HEK293 (cell line): ENCODE results near the gene KIAA1586.

Experiments
- CTCF ChIP-seq: fragments of 450-650 bp; formaldehyde crosslinking; IDR thresholded peaks from 2 replicates; pipeline ENCODE4 v1.5.1; 2016; ENCODE audit warnings: missing biosample characterization, missing genetic modification characterization
- MYNN ChIP-seq: fragments of 450-650 bp; formaldehyde crosslinking; IDR thresholded peaks from 2 replicates; pipeline ENCODE4 v1.5.1; 2016; ENCODE audit warnings: missing biosample characterization, missing genetic modification characterization, borderline replicate concordance
- PBX3 ChIP-seq: sonication (generic); formaldehyde crosslinking; IDR thresholded peaks from 2 replicates; pipeline ENCODE4 v1.8.1; 2022; ENCODE audit warnings: mild to moderate bottlenecking, moderate library complexity, missing genetic modification reagents
- SP2 ChIP-seq: fragments of 450-650 bp; formaldehyde crosslinking; IDR thresholded peaks from 2 replicates; pipeline ENCODE4 v1.5.1; 2016; ENCODE audit warnings: missing biosample characterization, missing genetic modification characterization
- ZBTB7A ChIP-seq: fragments of 450-650 bp; formaldehyde crosslinking; IDR thresholded peaks from 2 replicates; pipeline ENCODE4 v1.5.1; 2016; ENCODE audit warnings: low read depth, missing biosample characterization, missing genetic modification characterization
- ZEB2 ChIP-seq: fragments of 450-650 bp; formaldehyde crosslinking; IDR thresholded peaks from 2 replicates; pipeline ENCODE4 v1.5.1; 2016; ENCODE audit warnings: missing biosample characterization, missing genetic modification characterization
- ZFP3 ChIP-seq: fragments of 450-650 bp; formaldehyde crosslinking; IDR thresholded peaks from 2 replicates; pipeline ENCODE4 v1.5.1; 2016; ENCODE audit warnings: low read depth, missing biosample characterization, missing genetic modification characterization
- ZNF133 ChIP-seq: fragments of 450-650 bp; formaldehyde crosslinking; IDR thresholded peaks from 2 replicates; pipeline ENCODE4 v1.5.1; 2016; ENCODE audit warnings: missing biosample characterization, missing genetic modification characterization
- ZNF274 ChIP-seq, 2 experiments: fragments of 200-500 bp in 1 of 2; fragments of 450-650 bp in 1 of 2; sonication (Bioruptor generic) in 1 of 2; formaldehyde crosslinking in 1 of 2; IDR thresholded peaks; 2 replicates each; pipeline versions ENCODE4 v1.5.1 to v1.6.1; 2014 to 2016; ENCODE audit warnings: borderline replicate concordance in 1 of 2, inconsistent platforms in 1 of 2, low read length in 1 of 2, missing biosample characterization in 1 of 2, missing genetic modification characterization in 1 of 2
- ZNF311 ChIP-seq: fragments of 450-650 bp; formaldehyde crosslinking; IDR thresholded peaks from 2 replicates; pipeline ENCODE4 v1.5.1; 2017; ENCODE audit warnings: missing biosample characterization, missing genetic modification characterization, borderline replicate concordance
- ZNF423 ChIP-seq: fragments of 450-650 bp; formaldehyde crosslinking; IDR thresholded peaks from 2 replicates; pipeline ENCODE4 v1.5.1; 2016; ENCODE audit warnings: missing biosample characterization, missing genetic modification characterization
- ZNF596 ChIP-seq: fragments of 450-650 bp; IDR thresholded peaks from 2 replicates; pipeline ENCODE4 v1.5.0; 2018; ENCODE audit warnings: missing biosample characterization, mild to moderate bottlenecking, missing genetic modification characterization, moderate library complexity

GRCh38 chr6:57104336-57104735 is 57.8 kb downstream of the KIAA1586 start:
- no peak for TF ChIP-seq MYNN (tag by site-specific recombination)
- no peak for TF ChIP-seq CTCF (tag by site-specific recombination)
- no peak for TF ChIP-seq ZEB2 (tag by site-specific recombination)
- TF ChIP-seq ZNF596 (tag by site-specific recombination): no peak
- no peak for TF ChIP-seq ZNF311 (tag by site-specific recombination)
- no peak for TF ChIP-seq SP2 (tag by site-specific recombination)
- no peak for TF ChIP-seq ZNF423 (tag by site-specific recombination)
- no peak for TF ChIP-seq ZFP3 (tag by site-specific recombination)
- no peak for TF ChIP-seq PBX3 (CRISPR knock-in tag)
- TF ChIP-seq ZNF133 (tag by site-specific recombination): no peak
- no peak for TF ChIP-seq ZNF274 (IDR thresholded peaks at IDR 0.05; ENCODE audit: low read length)
- no peak for TF ChIP-seq ZNF274 (tag by site-specific recombination; IDR thresholded peaks at IDR 0.05; ENCODE audit: borderline replicate concordance)
- no peak for TF ChIP-seq ZBTB7A (tag by site-specific recombination)
